ENCODE measurements around the gene BACE2. TPM values are rescaled to one million over a fixed set of nuclear protein-coding genes. Genes with fewer than 3 reads are reported as not detected.
"Not testable (repeated sequence)": the region's sequence is repeated elsewhere in the genome, so short reads cannot be mapped to it uniquely, and the experiment has no call there.

Gene BACE2
- total RNA-seq, 2 donors from 2014 or later: 0.21 to 2.6 TPM

GRCh38 chr21:41236352-41236973, 68.5 kb downstream of the BACE2 start:
- ATAC-seq: peak in 1 of 2 donors; percentile 11
- no peaks in the 10 kb centered on the region for H3K9me3 Mint-ChIP-seq
- H3K4me1 Mint-ChIP-seq (ENCODE audit: low read depth in 2 of 2): no peaks in the 10 kb centered on the region
- H3K27me3 Mint-ChIP-seq: peaks cover 0 to 3% of the 10 kb centered on the region in 2 donors
- no peak for DNase-seq (ENCODE audit: low spot score)
- H3K27ac Mint-ChIP-seq: no peak overlapping the region
- H3K36me3 Mint-ChIP-seq: no peaks in the 10 kb centered on the region
- no peak overlapping the region for H3K4me3 Mint-ChIP-seq

DNA sequence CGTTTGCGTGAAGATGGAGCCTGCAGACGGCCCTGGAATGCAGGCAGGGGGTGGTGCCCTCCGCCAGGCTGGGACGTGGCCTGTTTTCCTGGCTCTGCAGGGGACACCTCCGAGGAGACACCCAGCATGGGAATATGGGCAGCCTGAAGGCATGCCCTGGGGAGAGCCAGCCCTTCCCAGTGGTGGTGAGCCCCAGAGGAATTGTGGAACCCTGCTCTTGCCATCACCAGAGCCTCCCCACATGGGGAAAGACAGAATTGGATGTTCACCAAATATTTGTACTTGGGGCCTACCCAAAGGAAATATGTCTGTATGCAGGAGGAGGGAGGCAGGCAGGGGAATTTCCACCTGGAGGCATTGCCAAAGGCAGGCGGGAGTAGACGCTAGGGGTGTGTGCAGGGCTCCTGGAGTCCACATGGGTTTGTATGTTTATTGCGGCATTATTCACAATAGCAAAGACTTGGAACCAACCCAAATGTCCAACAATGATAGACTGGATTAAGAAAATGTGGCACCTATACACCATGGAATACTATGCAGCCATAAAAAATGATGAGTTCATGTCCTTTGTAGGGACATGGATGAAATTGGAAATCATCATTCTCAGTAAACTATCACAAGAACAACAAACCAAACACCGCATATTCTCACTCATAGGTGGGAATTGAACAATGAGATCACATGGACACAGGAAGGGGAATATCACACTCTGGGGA, 70.3 kb downstream of the BACE2 start:
- DNase-seq (ENCODE audit: low spot score); H3K4me1 Mint-ChIP-seq (ENCODE audit: low read depth in 2 of 2); H3K27me3 Mint-ChIP-seq; H3K4me3 Mint-ChIP-seq; H3K9me3 Mint-ChIP-seq; ATAC-seq; H3K36me3 Mint-ChIP-seq; H3K27ac Mint-ChIP-seq: not testable (repeated sequence)

DNA sequence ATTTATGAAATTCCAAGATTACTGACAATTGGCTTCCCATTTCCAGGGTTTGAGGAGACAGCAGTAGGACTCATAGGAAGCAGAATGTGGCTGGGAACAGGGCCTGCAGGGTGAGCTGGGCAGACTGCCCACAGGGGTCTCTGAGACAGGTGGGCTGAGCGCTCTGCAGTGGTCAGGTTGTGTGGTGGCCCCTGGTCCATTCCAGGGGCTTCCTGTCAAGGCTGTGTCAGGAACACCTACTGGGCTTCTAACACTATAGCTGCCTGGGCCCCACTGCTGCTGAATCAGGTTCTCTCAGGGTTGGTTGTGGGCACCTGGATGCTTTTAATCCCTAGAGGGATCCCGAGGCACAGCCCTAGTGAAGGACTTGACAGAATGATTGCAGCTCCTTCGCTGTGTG, 72.1 kb downstream of the BACE2 start:
- Mint-ChIP-seq H3K27me3 (no peaks in the 10 kb centered on the region), H3K4me1 (ENCODE audit: low read depth in 2 of 2) (no peaks in the 10 kb centered on the region), H3K4me3 (no peak overlapping the region), H3K36me3 (no peaks in the 10 kb centered on the region), H3K9me3 (no peaks in the 10 kb centered on the region), H3K27ac (no peak overlapping the region)
- DNase-seq (ENCODE audit: low spot score) (no peak), ATAC-seq (no peak)

- Mint-ChIP-seq H3K27me3 (no peaks in the 10 kb centered on the region), H3K4me1 (ENCODE audit: low read depth in 2 of 2) (no peaks in the 10 kb centered on the region), H3K4me3 (no peak overlapping the region), H3K36me3 (no peaks in the 10 kb centered on the region), H3K27ac (no peak overlapping the region), H3K9me3 (no peaks in the 10 kb centered on the region)
- ATAC-seq (no peak), DNase-seq (ENCODE audit: low spot score) (no peak)
These were observed 73.4 kb downstream of the BACE2 start for GRCh38 chr21:41241341-41241740.

- ATAC-seq (no peak), DNase-seq (ENCODE audit: low spot score) (no peak)
- no peaks in the 10 kb centered on the region for H3K36me3 Mint-ChIP-seq
- no peaks in the 10 kb centered on the region for H3K9me3 Mint-ChIP-seq
- peaks cover 0 to 6% of the 10 kb centered on the region in 2 donors for H3K27me3 Mint-ChIP-seq
- H3K4me1 Mint-ChIP-seq (ENCODE audit: low read depth in 2 of 2): no peaks in the 10 kb centered on the region
- no peak overlapping the region for H3K4me3 Mint-ChIP-seq
- H3K27ac Mint-ChIP-seq: no peak overlapping the region
These were observed 74.4 kb downstream of the BACE2 start for GRCh38 chr21:41242238-41242829.

- ATAC-seq: no peak
- no peaks in the 10 kb centered on the region for H3K9me3 Mint-ChIP-seq
- no peaks in the 10 kb centered on the region for H3K4me1 Mint-ChIP-seq (ENCODE audit: low read depth in 2 of 2)
- no peak for DNase-seq (ENCODE audit: low spot score)
- no peak overlapping the region for H3K4me3 Mint-ChIP-seq
- no peak overlapping the region for H3K27ac Mint-ChIP-seq
- H3K27me3 Mint-ChIP-seq: peaks cover 0 to 6% of the 10 kb centered on the region in 2 donors
- H3K36me3 Mint-ChIP-seq: no peaks in the 10 kb centered on the region
These were observed 75.1 kb downstream of the BACE2 start for GRCh38 chr21:41243107-41243506.

DNA sequence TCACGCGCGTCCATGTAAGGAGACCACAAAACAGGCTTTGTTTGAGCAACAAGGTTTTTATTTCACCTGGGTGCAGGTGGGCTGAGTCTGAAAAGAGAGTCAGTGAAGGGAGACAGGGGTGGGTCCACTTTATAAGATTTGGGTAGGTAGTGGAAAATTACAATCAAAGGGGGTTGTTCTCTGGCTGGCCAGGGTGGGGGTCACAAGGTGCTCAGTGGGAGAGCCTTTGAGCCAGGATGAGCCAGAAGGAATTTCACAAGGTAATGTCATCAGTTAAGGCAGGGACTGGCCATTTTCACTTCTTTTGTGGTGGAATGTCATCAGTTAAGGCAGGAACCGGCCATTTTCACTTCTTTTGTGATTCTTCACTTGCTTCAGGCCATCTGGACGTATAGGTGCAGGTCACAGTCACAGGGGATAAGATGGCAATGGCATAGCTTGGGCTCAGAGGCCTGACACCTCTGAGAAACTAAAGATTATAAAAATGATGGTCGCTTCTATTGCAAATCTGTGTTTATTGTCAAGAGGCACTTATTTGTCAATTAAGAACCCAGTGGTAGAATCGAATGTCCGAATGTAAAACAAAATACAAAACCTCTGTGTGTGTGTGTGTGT, 76.4 kb downstream of the BACE2 start:
- not testable (repeated sequence) for H3K27ac Mint-ChIP-seq; DNase-seq (ENCODE audit: low spot score); H3K36me3 Mint-ChIP-seq; ATAC-seq; H3K4me1 Mint-ChIP-seq (ENCODE audit: low read depth in 2 of 2); H3K27me3 Mint-ChIP-seq; H3K9me3 Mint-ChIP-seq; H3K4me3 Mint-ChIP-seq

DNA sequence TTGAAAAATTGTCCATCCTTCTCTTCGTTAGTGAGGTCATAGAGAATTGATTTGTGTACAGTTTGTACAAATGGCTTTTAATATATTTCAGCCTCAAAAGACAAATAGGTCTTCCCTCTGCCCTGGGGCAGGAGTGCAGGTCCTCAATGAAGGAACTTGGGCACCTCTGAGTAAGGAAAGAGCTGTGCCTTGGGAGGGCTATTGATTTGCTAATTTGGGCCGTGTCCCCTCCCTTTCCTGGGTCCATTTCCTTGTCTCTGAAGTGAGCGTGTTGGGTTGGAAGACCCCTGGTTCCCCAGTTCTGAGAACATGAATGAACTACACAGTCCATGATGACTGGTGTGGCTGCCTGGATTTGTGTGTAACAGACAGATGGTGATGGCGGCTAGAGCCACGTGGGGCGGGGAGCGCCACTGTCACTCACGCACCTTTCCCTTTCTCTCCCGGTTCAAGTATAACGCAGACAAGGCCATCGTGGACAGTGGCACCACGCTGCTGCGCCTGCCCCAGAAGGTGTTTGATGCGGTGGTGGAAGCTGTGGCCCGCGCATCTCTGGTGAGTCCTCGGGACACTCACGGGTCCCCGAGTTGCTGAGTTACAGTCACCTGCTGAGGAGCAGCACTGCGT, 77.7 kb downstream of the BACE2 start:
- DNase-seq (ENCODE audit: low spot score) (no peak), ATAC-seq (no peak)
- H3K4me1 Mint-ChIP-seq (ENCODE audit: low read depth in 2 of 2): no peaks in the 10 kb centered on the region
- no peak overlapping the region for H3K27ac Mint-ChIP-seq
- no peaks in the 10 kb centered on the region for H3K9me3 Mint-ChIP-seq
- no peaks in the 10 kb centered on the region for H3K36me3 Mint-ChIP-seq
- H3K27me3 Mint-ChIP-seq: peaks cover 0 to 6% of the 10 kb centered on the region in 2 donors
- no peak overlapping the region for H3K4me3 Mint-ChIP-seq

DNA sequence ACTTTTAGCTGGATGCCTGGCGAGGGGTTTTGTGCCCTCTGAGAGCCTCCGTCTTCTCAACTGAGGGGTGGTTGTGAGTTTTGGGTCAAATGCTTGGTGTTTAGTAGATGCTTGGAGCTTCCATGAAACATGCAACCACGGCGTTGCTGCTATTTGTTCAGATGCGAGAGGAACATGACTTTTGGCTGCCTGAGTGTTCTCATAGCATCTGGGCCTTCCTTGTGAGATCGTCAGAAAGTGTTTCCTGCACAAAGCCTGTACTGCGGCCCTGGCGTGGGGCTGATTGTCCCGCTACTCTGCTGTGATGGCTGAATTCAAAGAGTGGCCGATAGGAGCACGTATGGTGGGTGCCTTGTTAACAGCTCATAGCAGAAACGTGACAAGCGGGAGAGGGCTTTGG, 78.8 kb downstream of the BACE2 start:
- Mint-ChIP-seq H3K27ac (no peak overlapping the region), H3K4me1 (ENCODE audit: low read depth in 2 of 2) (no peaks in the 10 kb centered on the region), H3K9me3 (no peaks in the 10 kb centered on the region), H3K36me3 (no peaks in the 10 kb centered on the region), H3K27me3 (peaks cover under 1 to 6% of the 10 kb centered on the region in 2 donors), H3K4me3 (no peak overlapping the region)
- ATAC-seq (no peak), DNase-seq (ENCODE audit: low spot score) (no peak)

DNA sequence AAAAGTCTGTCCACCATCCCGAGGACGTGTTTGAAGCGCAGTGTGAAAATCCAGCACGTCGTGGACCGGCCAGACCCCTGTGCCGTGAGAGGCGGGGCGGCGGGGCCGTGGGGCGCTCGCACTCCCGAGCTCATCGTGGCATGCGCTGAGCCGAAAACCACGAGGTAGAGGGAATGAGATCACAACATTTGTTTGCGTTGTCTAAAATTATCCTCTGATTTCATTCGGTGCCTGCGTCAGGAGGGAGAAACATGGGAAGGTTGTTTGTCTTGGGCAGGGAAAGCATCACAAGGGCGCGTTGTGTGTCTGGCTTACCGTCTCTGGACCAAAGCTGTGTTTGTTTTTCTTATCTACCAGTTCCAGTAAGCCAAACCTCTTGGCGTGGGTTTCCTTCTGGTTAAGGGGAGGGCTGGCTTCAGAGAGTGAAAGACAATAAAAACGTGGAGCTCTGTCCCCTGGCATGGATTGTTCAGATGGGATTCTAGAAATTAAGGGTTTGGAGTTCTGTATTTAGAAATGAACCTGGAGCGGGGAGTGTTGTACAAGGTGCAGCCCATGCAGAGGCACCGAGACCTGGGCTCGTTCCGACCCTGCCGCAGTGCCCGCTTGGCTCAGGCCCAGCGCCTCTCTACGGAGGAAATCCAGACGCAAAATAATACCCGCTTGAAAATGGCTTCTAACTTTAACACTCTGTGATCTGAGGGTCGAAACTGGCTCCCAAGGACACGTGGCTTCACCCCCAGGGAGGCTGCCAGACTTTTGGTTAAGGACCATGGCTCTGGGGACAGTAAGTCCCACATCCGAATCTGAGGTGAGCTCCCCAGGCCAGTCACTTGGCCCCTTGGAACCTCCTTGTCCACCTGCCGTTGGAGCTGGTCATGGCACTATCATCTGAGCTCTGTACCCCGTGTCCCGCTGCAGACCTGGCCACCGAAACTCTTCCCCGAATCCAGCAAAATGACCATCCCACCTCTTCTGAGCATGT, 79.9 kb downstream of the BACE2 start:
- DNase-seq (ENCODE audit: low spot score) (no peak), ATAC-seq (peak in 1 of 2 donors; percentile 22)
- Mint-ChIP-seq H3K27me3 (peaks cover 8 to 14% of the 10 kb centered on the region in 2 donors), H3K27ac (no peak overlapping the region), H3K9me3 (no peaks in the 10 kb centered on the region), H3K36me3 (no peaks in the 10 kb centered on the region), H3K4me1 (ENCODE audit: low read depth in 2 of 2) (no peaks in the 10 kb centered on the region), H3K4me3 (no peak overlapping the region)

GRCh38 chr21:41249476-41249875, 81.5 kb downstream of the BACE2 start:
- ATAC-seq: no peak
- no peak overlapping the region for H3K27ac Mint-ChIP-seq
- H3K9me3 Mint-ChIP-seq: peaks cover 4% of the 10 kb centered on the region
- no peak overlapping the region for H3K4me3 Mint-ChIP-seq
- no peaks in the 10 kb centered on the region for H3K36me3 Mint-ChIP-seq
- no peaks in the 10 kb centered on the region for H3K4me1 Mint-ChIP-seq (ENCODE audit: low read depth in 2 of 2)
- H3K27me3 Mint-ChIP-seq: peaks cover 8 to 16% of the 10 kb centered on the region in 2 donors
- no peak for DNase-seq (ENCODE audit: low spot score)

GRCh38 chr21:41250519-41250918, 82.6 kb downstream of the BACE2 start:
- H3K27me3 Mint-ChIP-seq: peaks cover 12 to 22% of the 10 kb centered on the region in 2 donors
- no peaks in the 10 kb centered on the region for H3K4me1 Mint-ChIP-seq (ENCODE audit: low read depth in 2 of 2)
- peaks cover 4% of the 10 kb centered on the region for H3K9me3 Mint-ChIP-seq
- H3K36me3 Mint-ChIP-seq: no peaks in the 10 kb centered on the region
- H3K27ac Mint-ChIP-seq: no peak overlapping the region
- H3K4me3 Mint-ChIP-seq: no peak overlapping the region
- ATAC-seq (no peak), DNase-seq (ENCODE audit: low spot score) (no peak)
